Sciatic nerve (tissue), 1 donor: ENCODE results near the gene CBR3. TPM values are rescaled to one million over a fixed set of nuclear protein-coding genes. Genes with fewer than 3 reads are reported as not detected.

Experiments used
- total RNA-seq: library from RNA; stranded (reverse); fragmentation: NEBNext Ultra II Directional; extraction: Animal tissue kit (Norgen Biotek cat#: 25700); gene quantifications from one replicate; pipeline ENCODE4 v1.2.1, GENCODE V29; 2021
- donor health status: DM: no; HTN: no; CAD: no.

CBR3 gene
- total RNA-seq, 1 donor from 2014 or later, result 15.4 TPM

Other genes starting within 250 kb of the CBR3 start
- gene SETD4, start 74.6 kb upstream of the CBR3 start, total RNA-seq, result 21.5 TPM
- 74.5 TPM for gene CBR1, start 65.1 kb upstream of the CBR3 start, total RNA-seq
- 15.6 TPM for gene DOP1B, start 21.7 kb downstream of the CBR3 start, total RNA-seq
- gene MORC3, start 185.1 kb downstream of the CBR3 start, total RNA-seq, result 58.8 TPM